HepG2 (cell line): ENCODE measurements around the gene PPP1R12B. TPM values are rescaled to one million over a fixed set of nuclear protein-coding genes. Genes with fewer than 3 reads are reported as not detected.

Experiments used
- ARID2 ChIP-seq: sonication (generic); formaldehyde crosslinking; IDR thresholded peaks from 2 replicates; pipeline ENCODE4 v1.8.1; 2022; ENCODE audit warnings: mild to moderate bottlenecking, missing genetic modification reagents, borderline replicate concordance
- FOSL1 ChIP-seq: sonication (generic); formaldehyde crosslinking; IDR thresholded peaks from 2 replicates; pipeline ENCODE4 v1.9.0; 2021; ENCODE audit warnings: missing genetic modification reagents, borderline replicate concordance
- FOXA1 ChIP-seq, 2 experiments: fragments of 450-650 bp in 1 of 2; sonication (generic) in 1 of 2; formaldehyde crosslinking in 1 of 2; IDR thresholded peaks; 2 replicates each; pipeline versions ENCODE4 v1.4.0 to v1.6.1; 2016 to 2020; ENCODE audit warnings: missing genetic modification reagents in 1 of 2
- GATAD1 ChIP-seq: IDR thresholded peaks from 2 replicates; pipeline ENCODE4 v1.6.1; 2016; ENCODE audit warnings: missing genetic modification reagents, missing compliant biosample characterization
- HMGA1 ChIP-seq: sonication (generic); formaldehyde crosslinking; conservative IDR thresholded peaks from 2 replicates; pipeline ENCODE4 v1.4.0; 2020; ENCODE audit warnings: missing genetic modification reagents
- IKZF4 ChIP-seq: sonication (generic); formaldehyde crosslinking; IDR thresholded peaks from 2 replicates; pipeline ENCODE4 v1.5.1; 2020; ENCODE audit warnings: borderline replicate concordance, mild to moderate bottlenecking, low read depth, missing genetic modification reagents; ENCODE audit errors: not compliant biosample characterization
- NAIF1 ChIP-seq: sonication (generic); formaldehyde crosslinking; IDR thresholded peaks from 2 replicates; pipeline ENCODE4 v1.5.0; 2020; ENCODE audit warnings: mild to moderate bottlenecking, missing genetic modification reagents, borderline replicate concordance
- NFRKB ChIP-seq: fragments of 450-650 bp; IDR thresholded peaks from 2 replicates; pipeline ENCODE4 v1.6.1; 2017
- SP1 ChIP-seq, 2 experiments: fragments of 450-650 bp in 1 of 2; sonication (generic) in 1 of 2; formaldehyde crosslinking in 1 of 2; IDR thresholded peaks; 2 replicates each; pipeline versions ENCODE4 v1.4.0 to v1.6.1; 2016 to 2020; ENCODE audit warnings: missing genetic modification reagents in 1 of 2
- ZNF251 ChIP-seq: sonication (generic); formaldehyde crosslinking; IDR thresholded peaks from 2 replicates; pipeline ENCODE4 v1.9.0; 2021; ENCODE audit warnings: mild to moderate bottlenecking, missing genetic modification reagents
- ZNF264 ChIP-seq: sonication (generic); formaldehyde crosslinking; IDR thresholded peaks from 2 replicates; pipeline ENCODE4 v1.4.0; 2020; ENCODE audit warnings: missing genetic modification reagents
- ZNF549 ChIP-seq: sonication (generic); formaldehyde crosslinking; IDR thresholded peaks from 2 replicates; pipeline ENCODE4 v1.5.0; 2020; ENCODE audit warnings: missing genetic modification reagents
- ZNF674 ChIP-seq: sonication (generic); formaldehyde crosslinking; IDR thresholded peaks from 2 replicates; pipeline ENCODE4 v1.5.0; 2020; ENCODE audit warnings: low read depth, mild to moderate bottlenecking, missing genetic modification reagents
- ZNF749 ChIP-seq: sonication (generic); formaldehyde crosslinking; IDR thresholded peaks from 2 replicates; pipeline ENCODE4 v1.8.0; 2022; ENCODE audit warnings: mild to moderate bottlenecking, missing genetic modification reagents, moderate library complexity, borderline replicate concordance
- ZSCAN9 ChIP-seq: IDR thresholded peaks from 2 replicates; pipeline ENCODE4 v1.6.1; 2016; ENCODE audit warnings: borderline replicate concordance
- polyA plus RNA-seq, 8 experiments: library from polyadenylated mRNA; depleted of rRNA in 3 of 8; stranded (reverse) in 7 of 8; unstranded in 1 of 8; fragments of >200 nt; fragmentation: Illumina TruSeq in 4 of 8; extraction: Trizol in 4 of 8; gene quantifications; 2 replicates each; pipeline versions ENCODE4 v1.2.1 to v1.2.3, GENCODE V29; 2011 to 2016; ENCODE audit warnings: low read depth in 4 of 8, missing spikeins in 1 of 8, mixed read lengths in 1 of 8; ENCODE audit not compliant: insufficient read depth in 1 of 8
- total RNA-seq, 5 experiments: library from RNA; depleted of rRNA; stranded (reverse); fragments of >200 nt; fragmentation: Illumina TruSeq; extraction: Trizol; gene quantifications; 2 replicates each; pipeline ENCODE4 v1.2.3, GENCODE V29; 2016; ENCODE audit warnings: low read depth in 1 of 5
- TF ChIP-seq, protein P1 (sequence below): sonication (generic); formaldehyde crosslinking; IDR thresholded peaks from 2 replicates; pipeline ENCODE4 v1.4.0; 2020; ENCODE audit warnings: missing genetic modification reagents, borderline replicate concordance
- TF ChIP-seq, protein P2 (sequence below): IDR thresholded peaks from 2 replicates; pipeline ENCODE4 v1.6.1; 2016; ENCODE audit warnings: mild to moderate bottlenecking, missing biosample characterization, missing genetic modification reagents
- TF ChIP-seq, protein P3 (sequence below): IDR thresholded peaks from 2 replicates; pipeline ENCODE4 v1.6.1; 2016; ENCODE audit warnings: missing biosample characterization, missing genetic modification reagents, low read depth
- TF ChIP-seq, protein P4 (sequence below): sonication (generic); formaldehyde crosslinking; IDR thresholded peaks from 2 replicates; pipeline ENCODE4 v1.5.0; 2020; ENCODE audit warnings: mild to moderate bottlenecking, missing genetic modification reagents, moderate library complexity
- TF ChIP-seq, protein P5 (sequence below): sonication (generic); formaldehyde crosslinking; IDR thresholded peaks from 2 replicates; pipeline ENCODE4 v1.8.1; 2023; ENCODE audit warnings: mild to moderate bottlenecking, missing genetic modification reagents
- TF ChIP-seq, protein P6 (sequence below): sonication (generic); formaldehyde crosslinking; IDR thresholded peaks from 2 replicates; pipeline ENCODE4 v1.4.0; 2020; ENCODE audit warnings: missing genetic modification reagents

The PPP1R12B gene
- total and polyA plus RNA-seq, 2 of the 13 experiments (the other 11 are each of a cell fraction or from before 2014, with no cell fraction given): 12.0 to 13.6 TPM

DNA sequence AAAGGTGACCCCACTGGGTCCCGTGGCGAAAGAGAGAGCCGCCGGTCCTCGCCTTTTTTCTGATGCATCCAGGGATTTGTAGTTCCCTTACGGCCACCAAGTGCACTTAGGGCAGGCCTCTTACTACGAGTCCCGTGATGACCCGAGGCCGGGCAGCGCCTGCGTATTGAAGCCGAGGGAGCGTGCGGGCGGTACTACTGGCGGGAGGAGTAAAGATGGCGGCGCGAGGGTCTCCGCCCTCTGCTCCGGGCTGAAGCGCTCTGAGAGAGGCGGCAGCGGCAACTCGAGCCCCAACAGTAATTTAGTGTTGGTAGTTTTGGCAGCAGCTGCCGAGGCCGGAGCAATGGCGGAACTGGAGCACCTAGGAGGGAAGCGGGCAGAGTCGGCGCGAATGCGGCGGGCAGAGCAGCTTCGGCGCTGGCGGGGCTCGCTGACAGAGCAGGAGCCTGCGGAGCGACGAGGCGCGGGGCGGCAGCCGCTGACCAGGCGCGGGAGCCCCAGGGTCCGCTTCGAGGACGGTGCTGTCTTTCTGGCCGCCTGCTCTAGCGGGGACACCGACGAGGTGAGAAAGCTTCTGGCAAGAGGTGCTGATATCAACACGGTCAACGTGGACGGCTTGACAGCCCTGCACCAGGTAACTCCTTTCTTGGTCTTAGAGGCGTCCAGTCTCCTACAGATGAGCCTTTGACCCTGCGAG is at the start of gene PPP1R12B (continued):
- TF ChIP-seq, protein P1, sequence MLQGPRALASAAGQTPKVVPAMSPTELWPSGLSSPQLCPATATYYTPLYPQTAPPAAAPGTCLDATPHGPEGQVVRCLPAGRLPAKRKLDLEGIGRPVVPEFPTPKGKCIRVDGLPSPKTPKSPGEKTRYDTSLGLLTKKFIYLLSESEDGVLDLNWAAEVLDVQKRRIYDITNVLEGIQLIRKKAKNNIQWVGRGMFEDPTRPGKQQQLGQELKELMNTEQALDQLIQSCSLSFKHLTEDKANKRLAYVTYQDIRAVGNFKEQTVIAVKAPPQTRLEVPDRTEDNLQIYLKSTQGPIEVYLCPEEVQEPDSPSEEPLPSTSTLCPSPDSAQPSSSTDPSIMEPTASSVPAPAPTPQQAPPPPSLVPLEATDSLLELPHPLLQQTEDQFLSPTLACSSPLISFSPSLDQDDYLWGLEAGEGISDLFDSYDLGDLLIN (CRISPR knock-in tag): 0 out of 2 replicates have a peak, but pooled peaks have one; percentile 31
- TF ChIP-seq ZNF749: peak; percentile 35; the same call in 1 of the 2 replicates
- no peak; the same call in 1 of the 2 replicates for TF ChIP-seq FOSL1 (CRISPR knock-in tag)
- TF ChIP-seq, protein P2, sequence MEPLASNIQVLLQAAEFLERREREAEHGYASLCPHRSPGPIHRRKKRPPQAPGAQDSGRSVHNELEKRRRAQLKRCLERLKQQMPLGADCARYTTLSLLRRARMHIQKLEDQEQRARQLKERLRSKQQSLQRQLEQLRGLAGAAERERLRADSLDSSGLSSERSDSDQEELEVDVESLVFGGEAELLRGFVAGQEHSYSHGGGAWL (CRISPR knock-in tag): peak; percentile 71
- TF ChIP-seq IKZF4 (CRISPR knock-in tag): peak; percentile 59
- TF ChIP-seq, protein P3, sequence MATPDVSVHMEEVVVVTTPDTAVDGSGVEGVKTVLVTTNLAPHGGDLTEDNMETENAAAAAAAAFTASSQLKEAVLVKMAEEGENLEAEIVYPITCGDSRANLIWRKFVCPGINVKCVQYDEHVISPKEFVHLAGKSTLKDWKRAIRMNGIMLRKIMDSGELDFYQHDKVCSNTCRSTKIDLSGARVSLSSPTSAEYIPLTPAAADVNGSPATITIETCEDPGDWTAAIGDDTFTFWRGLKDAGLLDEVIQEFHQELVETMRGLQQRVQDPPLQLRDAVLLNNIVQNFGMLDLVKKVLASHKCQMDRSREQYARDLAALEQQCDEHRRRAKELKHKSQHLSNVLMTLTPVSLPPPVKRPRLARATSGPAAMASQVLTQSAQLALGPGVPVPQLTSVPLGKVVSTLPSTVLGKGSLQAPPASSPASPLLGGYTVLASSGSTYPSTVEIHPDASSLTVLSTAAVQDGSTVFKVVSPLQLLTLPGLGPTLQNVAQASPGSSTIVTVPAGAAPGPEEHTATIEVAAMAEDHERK (CRISPR knock-in tag): peak; percentile 95
- TF ChIP-seq ZNF264: peak; percentile 40; the same call in 1 of the 2 replicates
- peak; percentile 86 for TF ChIP-seq GATAD1 (CRISPR knock-in tag)
- no peak for TF ChIP-seq HMGA1 (CRISPR knock-in tag)
- TF ChIP-seq ZNF251: 0 out of 2 replicates have a peak, but pooled peaks have one; percentile 33
- TF ChIP-seq, protein P4, sequence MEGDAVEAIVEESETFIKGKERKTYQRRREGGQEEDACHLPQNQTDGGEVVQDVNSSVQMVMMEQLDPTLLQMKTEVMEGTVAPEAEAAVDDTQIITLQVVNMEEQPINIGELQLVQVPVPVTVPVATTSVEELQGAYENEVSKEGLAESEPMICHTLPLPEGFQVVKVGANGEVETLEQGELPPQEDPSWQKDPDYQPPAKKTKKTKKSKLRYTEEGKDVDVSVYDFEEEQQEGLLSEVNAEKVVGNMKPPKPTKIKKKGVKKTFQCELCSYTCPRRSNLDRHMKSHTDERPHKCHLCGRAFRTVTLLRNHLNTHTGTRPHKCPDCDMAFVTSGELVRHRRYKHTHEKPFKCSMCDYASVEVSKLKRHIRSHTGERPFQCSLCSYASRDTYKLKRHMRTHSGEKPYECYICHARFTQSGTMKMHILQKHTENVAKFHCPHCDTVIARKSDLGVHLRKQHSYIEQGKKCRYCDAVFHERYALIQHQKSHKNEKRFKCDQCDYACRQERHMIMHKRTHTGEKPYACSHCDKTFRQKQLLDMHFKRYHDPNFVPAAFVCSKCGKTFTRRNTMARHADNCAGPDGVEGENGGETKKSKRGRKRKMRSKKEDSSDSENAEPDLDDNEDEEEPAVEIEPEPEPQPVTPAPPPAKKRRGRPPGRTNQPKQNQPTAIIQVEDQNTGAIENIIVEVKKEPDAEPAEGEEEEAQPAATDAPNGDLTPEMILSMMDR: 0 out of 2 replicates have a peak, but pooled peaks have one; percentile 2
- TF ChIP-seq NAIF1: no peak
- no peak for TF ChIP-seq ZNF674 (CRISPR knock-in tag)
- no peak for TF ChIP-seq ARID2 (CRISPR knock-in tag)
- TF ChIP-seq ZNF549 (CRISPR knock-in tag): no peak
- TF ChIP-seq SP1 (IDR thresholded peaks at IDR 0.05): no peak
- peak; percentile 47; the same call in 1 of the 2 replicates for TF ChIP-seq SP1 (CRISPR knock-in tag; IDR thresholded peaks at IDR 0.05)
- TF ChIP-seq, protein P5, sequence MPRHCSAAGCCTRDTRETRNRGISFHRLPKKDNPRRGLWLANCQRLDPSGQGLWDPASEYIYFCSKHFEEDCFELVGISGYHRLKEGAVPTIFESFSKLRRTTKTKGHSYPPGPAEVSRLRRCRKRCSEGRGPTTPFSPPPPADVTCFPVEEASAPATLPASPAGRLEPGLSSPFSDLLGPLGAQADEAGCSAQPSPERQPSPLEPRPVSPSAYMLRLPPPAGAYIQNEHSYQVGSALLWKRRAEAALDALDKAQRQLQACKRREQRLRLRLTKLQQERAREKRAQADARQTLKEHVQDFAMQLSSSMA (CRISPR knock-in tag): no peak
- no peak for TF ChIP-seq ZSCAN9 (CRISPR knock-in tag)
- TF ChIP-seq FOXA1 (IDR thresholded peaks at IDR 0.05): no peak
- no peak; the same call in 1 of the 2 replicates for TF ChIP-seq FOXA1 (CRISPR knock-in tag; IDR thresholded peaks at IDR 0.05)
- TF ChIP-seq, protein P6, sequence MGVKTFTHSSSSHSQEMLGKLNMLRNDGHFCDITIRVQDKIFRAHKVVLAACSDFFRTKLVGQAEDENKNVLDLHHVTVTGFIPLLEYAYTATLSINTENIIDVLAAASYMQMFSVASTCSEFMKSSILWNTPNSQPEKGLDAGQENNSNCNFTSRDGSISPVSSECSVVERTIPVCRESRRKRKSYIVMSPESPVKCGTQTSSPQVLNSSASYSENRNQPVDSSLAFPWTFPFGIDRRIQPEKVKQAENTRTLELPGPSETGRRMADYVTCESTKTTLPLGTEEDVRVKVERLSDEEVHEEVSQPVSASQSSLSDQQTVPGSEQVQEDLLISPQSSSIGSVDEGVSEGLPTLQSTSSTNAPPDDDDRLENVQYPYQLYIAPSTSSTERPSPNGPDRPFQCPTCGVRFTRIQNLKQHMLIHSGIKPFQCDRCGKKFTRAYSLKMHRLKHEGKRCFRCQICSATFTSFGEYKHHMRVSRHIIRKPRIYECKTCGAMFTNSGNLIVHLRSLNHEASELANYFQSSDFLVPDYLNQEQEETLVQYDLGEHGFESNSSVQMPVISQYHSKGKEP (CRISPR knock-in tag): no peak
- no peak for TF ChIP-seq NFRKB
